Stimulated activated CD8-positive, alpha-beta memory T cell treated with anti-CD3 and anti-CD28 coated beads, Interleukin-12 subunit alpha, Interleukin-12 subunit beta, amount 100 ng/mL, for 24 hours (primary cell): ENCODE measurements around the gene PRKCE.

Experiments used
- DNase-seq: peaks from one replicate; pipeline ENCODE4 v3.0.0-alpha.2; 2020; ENCODE audit errors: extremely low read depth

PRKCE gene

DNA sequence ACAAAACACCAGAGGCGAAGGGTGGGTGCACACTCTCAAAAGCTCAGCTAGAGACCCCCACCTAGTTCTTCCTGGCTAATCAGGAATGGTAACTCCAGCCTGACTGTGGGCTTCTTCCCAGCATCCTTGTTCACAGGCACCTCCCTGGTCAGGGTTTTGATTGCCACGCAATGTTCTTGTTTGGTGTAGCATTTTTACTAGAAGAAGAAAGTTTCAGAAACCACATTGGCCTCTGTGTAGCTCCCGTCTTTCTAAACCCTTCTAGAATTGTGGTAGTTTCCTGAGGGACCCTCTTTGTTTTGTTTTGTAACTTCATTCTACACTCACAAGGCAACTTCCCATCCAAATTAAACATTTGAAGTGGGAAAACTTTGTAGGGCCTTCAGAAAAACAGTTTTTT lies 391.2 kb downstream of the PRKCE start:
- no peak for DNase-seq

DNA sequence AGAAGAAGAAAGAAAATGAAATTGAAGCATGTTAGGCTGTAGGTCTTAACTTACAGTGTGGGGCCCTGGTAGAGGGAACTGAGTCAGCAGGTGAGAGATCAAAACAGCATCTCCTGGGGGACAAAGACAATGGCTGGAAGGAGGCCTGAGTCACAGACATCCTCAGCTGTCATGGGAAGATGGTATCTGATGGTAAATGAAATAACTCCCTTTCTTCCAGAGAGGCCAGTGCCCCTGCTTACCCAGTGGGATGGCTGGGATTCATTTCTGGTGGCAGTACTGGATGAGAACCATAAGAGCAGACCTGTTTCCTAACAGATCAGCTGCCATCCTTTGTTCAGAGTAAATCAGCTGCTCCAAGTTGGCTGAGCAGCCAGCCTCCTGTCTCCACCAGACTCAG lies 394.4 kb downstream of the PRKCE start:
- no peak for DNase-seq

DNA sequence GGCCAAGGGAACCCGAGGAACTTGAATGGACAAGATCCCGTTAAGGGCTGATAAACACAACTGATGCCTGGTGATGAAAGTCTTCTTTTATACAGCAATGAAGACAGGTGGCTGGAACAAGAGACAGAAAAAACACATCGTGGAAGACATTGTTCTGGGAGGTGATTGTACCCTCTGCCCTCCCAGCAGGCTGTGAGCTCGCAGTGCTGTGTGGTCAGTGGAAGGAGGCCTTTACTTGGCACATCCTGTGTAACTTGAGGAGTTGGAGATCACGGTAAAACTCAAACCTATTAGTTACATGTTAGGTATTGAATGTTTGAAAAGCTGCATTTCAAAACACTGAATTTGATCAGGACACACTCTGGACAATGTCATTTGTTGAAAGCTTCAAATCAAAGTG lies 395.8 kb downstream of the PRKCE start:
- DNase-seq: no peak

DNA sequence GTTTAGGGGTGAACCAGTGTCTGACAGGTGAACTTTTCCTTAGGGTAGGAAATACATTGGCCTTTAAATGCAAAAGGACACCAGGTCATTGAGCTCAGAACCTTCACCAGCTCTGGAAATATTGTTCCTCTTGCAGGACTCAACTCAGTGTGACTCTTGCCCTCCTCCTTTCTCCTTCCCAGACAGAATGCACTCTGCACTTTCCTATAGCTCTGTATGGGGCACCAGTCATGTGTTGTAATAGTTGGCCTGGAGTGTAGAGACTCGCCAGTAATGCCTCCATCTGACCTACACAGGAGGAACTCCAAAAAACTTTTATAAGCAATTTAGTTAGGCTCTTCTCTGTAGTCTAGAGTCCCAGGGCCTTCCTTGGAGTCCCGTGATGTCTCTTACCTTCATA lies 397.2 kb downstream of the PRKCE start:
- DNase-seq: no peak

DNA sequence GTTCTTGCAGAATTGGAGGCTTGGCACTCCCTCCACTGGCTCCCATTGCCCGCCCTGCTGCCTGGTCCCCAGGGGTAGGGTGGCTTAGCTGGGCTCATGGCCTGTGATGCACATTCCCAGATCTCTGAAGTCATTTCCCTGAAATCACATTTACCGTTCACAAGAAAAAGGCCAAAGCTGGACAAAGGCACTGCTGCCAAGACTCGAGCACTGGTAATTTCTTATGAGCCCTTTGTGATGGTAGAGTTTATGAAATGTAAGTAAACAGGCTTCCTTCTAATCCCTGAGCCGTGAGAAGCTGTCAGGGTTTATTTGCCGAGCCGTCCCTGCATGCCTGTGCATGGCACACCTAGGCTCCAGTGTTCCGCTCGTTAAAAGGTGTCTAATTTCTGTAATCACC lies 398.6 kb downstream of the PRKCE start:
- no peak for DNase-seq

DNA sequence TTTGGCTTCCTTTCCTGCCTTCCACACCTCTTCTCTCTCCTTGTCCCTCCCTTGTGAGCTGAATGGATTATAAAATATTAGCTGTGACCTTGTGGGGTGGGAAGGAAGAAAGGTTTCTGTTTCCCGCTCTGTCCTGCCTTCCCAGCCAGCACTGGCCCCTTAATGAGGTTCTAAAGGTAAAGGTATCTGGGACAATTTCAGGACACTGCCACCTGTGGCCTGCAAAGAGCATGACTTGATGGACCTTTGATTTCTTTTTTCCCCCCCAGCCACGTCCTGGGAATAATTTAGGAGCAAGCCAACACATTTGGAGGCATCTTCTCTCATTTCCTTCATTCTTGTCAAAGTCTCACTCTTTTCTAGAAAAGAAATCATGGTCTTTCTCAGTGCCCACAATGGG lies 399.0 kb downstream of the PRKCE start:
- DNase-seq: no peak

DNA sequence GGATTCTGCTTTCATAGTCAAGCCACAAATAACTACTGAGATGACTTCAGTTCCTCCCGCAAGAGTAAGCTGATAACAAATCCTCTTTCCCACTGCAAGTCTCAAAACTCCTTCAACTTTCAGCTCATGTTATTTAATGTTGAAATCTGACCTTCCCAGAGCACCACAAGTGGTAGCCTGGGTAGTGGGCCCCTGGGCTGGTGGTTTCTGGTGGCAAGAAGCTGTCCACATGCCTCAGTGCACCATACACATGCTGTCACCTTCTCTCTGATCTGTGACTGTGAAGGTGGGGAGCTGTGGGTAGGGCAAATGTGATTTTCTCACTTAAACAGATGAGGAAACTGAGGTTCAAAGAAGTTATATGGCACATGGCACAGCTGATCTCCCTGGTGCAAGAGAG lies 399.6 kb downstream of the PRKCE start:
- DNase-seq: no peak

DNA sequence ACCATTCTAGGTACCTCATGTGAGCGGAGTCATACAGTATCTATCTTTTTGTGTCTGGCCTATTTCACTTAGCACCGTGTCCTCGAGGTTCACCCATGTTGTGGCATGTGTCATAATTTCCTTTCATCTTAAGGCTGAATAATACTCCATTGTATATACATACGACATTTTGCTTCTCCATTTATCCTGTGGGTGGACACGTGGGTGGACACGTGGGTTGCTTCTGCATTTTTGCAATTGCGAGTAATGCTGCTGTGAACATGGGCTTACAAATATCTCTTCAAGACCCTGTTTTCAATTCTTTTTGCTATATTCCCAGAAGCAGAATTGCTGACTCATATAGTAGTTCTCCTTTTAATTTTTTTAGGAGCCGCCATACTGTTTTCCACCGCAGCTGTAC lies 402.1 kb downstream of the PRKCE start:
- DNase-seq: no peak

DNA sequence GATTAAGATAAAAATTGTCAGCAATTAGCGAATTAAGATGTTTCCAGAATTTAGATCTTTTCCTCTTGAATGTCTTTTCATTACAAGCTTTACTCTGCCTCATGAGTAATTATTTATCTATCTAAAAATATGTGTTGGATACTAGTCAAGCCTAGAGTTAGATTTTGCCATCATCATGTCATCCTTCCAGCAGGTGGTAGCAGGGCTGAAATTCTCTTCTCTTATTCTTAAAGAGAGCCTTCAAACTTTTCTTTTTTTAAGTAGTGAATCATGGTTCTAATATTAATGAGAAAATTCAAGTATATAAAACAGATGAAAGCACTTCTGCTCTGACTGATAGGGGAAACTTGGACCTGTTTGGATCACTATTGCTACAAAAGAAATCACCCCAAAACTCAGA lies 405.1 kb downstream of the PRKCE start:
- no peak for DNase-seq

DNA sequence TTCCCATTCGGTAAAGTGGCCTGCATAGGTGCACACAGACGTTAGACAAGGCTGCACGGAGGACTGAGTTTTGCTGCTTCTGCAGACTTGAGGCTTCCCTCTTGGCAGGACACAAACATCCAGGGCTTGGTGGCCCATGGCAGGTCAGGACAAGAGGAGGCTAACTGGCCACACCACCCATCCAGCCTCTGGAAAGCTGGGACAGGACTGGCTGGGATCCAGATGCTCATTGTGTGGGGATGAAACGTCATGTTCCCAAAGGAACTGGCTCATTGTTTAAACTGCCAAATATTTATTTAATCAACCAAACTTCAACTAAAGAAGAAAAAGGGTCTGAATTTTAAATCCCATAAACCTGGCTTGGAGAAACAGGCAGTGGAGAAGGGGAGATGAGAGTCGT lies 406.7 kb downstream of the PRKCE start:
- DNase-seq: no peak

DNA sequence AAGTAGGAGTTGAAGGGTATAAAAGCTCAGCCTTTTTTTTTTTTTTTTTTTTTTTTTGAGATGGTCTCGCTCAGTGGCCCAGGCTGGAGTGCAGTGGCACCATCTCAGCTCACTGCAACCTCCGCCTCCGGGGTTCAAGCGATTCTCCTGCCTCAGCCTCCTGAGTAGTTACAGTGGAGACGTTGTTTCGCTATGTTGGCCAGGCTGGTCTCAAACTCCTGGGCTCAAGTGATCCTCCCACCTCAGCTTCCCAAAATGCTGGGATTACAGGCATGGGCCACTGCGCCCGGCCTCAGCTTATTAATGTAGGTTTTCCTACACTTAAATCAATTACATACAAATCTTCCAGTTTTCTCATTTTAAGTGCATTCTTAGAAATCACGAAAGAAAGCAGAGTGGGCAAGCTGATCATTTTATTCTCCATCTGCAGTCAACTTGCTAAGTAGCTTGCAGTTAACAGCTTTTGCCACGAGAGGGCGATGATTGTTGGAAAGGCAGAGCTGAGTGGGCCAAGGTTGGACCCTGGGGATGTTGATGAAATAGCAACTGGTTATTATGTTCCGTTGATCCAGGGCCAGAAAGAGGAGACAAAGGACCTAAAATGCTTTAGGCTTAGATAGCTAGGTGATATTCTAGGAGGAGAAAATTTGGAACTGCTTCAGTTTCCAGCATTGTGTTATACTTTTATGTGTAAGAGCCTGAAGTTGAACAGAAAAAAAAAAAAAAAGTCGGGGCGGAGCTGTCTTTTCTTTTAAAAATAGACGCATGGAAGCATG lies 411.4 kb downstream of the PRKCE start:
- DNase-seq: peak; percentile 30

DNA sequence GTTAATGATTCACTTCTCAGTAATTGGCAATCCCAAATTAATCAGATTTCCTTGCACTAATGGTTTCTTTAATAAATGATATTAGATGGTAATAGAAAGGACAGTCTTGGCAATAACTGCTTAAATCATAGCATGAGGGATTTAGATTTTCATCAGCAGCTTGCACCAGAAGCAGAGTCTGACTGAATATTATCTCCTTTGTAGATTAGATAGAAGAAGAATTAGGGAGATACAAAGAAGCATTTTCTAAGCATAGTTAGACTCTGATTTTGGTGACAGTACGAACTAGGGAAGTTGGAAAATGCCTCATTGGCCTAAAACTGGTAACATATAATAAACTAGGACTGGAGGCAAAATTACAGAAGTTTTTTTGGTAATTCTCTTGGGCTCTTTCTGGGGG lies 412.9 kb downstream of the PRKCE start:
- no peak for DNase-seq

DNA sequence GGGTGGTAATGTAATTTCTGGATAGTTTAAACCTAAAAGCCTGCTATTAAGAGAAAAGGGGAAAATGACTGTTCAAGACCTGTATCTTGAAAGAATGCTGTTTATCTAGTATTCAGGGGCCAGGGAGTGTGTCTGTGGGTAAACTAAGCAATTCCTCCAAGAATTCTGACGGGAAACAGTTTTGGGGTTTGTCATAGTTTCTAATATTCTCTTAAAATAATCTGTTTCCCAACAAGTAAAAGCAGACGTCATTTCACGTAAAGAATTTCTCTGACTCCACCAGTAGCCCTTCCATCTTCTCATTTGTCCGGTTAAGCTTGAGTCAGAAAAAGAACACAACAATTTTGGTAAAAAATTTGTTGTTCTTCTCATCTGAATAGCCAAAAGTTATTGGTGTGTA lies 413.7 kb downstream of the PRKCE start:
- no peak for DNase-seq

DNA sequence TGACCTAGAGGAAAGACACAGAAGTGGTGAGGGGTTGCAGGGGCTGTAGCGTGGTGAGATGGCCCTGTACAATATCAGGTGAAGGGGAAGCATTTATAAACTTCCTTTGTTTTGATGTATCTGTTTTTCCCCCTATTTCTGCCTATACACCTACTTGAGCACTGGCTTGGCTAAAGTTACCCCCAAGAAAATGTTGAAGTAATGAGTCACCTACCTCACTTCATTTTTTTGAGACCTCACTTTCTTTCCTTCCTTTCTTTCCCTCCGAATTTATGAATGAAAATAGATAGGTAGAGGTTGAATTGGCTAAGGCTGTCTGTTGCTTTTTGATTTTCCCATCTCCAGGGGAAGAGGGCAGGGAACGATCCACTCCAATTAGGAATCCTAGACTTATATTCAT lies 414.6 kb downstream of the PRKCE start:
- no peak for DNase-seq

DNA sequence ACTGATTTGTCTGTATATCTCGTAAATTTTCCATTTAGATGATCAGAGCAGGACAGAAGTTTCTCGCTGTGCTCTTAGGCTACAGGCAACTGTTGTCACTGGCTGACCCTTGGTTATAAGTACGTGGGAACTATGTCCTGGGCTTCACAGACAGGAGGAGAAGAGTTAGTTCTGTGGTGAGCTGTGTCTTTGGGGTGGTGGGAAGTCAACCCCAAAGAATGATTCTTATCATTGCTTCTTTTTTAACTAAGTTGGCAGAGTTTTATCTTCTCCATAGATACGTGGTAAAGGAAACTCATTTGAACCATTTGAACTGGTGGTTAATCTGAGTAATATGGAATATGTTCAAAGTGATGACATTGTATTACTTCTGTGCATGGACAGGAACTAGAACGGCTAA lies 415.1 kb downstream of the PRKCE start:
- DNase-seq: no peak

DNA sequence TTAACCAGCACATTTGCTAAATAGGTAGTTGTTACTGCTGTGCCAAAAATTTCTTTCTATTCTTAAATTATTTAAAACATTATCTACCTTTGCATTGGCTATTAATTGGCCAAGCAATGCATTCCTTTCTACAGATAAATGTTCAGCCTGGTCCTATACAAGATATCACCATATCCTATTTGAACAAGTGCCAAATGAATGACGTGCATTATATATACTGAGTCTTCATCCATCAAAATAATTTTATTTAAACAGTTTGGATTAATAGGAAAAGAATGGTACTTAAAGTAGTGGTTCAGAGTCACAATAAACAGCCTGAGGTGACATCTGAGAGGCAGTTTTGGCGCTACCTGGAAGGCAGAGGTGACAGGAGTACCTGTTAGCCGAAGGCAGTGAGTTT lies 415.6 kb downstream of the PRKCE start:
- DNase-seq: no peak

DNA sequence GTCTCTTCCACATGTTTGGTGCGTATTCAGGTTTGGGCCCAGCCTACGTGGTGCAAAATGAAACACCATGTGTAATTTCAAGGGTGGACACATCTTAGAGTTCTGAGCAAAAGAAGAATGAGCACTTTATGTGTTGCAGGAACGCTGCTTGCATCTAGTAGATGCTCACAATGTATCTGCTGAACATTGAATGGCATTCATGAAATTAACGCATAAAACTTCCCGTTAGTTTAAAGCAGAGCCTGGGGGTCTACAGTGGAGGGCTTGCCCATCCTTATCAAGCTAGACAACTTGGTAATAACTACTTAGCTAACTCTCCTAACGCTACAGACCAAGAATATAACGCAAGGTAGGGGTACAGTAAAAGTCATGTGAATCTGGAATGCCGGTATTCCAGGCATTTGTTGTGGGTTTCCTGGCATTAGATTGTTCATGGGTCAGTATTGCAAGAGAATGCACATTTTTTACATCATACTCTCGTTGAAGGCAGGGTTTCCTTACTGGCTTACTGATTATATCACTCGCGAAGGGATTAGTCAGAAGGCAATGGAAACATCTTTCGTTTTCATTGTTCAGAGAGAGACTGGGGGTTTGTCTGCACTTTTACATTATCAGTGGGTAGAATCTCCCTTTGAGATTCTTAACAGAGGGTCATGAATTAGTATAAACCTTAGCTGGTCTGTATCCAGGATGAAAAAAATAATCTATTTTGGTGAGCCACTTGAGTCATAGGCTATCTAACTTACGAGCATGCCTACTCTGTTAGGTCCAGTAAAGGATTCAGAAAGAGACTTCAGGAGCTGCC lies 416.2 kb downstream of the PRKCE start:
- DNase-seq: no peak

DNA sequence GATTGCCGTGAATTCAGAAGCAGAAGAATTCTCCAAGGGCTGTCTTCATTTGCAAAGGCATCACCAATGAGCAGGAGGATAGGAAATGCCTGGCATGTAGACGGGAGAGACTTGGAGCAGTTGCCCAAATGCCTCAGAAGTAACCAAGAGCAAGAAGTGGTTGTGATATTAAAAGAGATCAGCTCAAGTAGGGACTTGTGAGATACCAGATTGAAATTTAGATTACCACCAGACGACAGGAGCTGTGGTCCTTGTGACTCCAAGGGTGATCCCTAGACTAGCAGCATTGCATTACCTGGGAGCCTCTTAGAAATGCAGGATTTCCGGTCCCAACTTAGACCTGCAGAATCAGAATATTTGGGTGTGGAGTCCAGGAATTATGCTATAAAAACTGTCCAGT lies 417.2 kb downstream of the PRKCE start:
- no peak for DNase-seq

DNA sequence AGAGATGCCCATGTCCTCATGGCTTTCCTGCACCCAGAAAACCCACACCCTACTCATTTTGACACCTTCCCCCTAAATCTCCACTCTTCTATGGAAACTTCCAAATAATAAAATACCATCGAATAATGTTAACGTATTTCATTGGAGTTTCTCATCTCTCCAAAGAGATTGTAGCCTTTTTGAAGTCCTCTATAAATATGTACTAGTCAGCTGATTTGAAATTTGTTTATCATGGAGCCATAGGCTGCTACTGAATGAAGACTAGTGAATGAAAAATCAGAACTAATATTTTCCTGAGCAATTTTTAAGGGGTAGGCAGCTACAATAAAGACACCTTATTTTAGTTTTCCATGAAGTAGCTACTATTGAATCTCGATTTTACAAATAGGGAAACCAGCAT lies 419.6 kb downstream of the PRKCE start:
- DNase-seq: no peak

DNA sequence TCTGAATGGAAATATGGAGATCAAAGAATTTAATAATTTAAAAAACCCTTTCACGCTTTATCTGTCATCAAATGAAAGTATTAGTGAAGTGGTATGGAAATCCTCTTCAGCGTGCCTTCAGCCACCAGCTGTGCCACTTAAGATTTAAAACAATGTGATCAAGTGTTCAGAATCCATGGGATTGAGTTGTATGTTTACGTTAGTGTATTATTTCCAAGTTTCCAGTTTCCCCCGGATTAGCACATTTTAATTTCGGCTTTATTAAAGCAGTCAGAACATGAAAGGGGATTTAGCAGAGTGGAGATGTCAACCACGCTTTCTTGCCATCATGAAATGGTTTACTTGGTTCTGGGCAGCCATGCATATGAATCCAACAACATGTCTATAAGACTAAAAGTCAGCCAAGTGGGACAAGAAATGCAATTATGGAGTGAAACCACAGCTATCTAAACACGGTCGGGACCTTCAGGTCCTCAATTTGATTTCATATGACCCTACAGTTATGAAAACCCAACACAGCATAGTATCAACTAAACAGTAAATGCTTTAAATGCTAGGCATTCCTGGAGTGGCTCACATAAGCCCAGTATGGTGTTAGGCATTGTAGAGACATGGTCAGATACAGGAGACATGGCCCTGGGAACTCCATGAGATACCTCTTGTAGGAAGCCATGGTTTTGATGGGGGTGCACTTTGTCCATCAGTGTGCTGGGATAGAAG lies 420.8 kb downstream of the PRKCE start:
- no peak for DNase-seq

DNA sequence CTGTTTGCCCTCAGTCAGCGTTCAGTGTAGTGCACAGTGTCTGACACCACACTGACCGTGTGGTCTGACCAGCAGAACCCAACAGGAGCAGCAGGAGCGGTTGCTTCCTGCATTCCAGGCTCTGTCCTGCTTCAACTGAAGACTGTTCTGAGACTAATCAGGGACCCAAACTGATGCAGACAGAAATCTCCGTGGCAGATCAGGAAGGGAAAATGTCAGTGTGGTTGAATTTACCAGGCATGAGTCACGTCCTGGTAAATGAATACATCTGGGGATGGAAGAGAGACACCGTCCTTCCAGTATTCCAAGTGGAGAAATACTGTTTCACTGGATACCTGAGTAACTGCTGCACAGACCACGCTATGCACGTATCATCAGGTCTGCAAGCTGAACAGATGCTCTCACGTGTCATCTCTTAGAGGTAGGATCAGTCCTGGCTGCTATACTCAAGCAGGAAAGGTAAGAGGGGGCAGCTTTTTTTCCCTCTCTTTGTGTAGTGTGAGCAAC lies 422.1 kb downstream of the PRKCE start:
- no peak for DNase-seq

DNA sequence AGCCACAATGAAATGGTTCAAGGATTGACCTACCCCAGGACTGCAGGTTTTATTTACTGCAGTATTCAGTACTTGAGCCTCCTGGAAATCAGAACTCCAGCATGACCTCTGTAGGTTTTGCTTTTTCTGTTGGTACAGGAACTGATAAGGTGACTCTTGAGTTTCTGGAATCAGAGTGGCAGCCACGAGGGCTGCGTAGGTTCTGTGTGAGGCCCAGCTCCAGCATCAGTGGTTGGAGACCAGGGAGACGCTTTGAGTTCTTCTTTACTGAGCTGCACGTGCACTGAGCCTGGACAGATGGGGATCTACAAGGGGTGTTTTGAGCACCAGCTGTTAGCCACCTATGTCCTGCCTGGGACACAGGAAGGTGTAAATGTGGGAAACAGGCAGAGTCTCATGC lies 423.0 kb downstream of the PRKCE start:
- no peak for DNase-seq

DNA sequence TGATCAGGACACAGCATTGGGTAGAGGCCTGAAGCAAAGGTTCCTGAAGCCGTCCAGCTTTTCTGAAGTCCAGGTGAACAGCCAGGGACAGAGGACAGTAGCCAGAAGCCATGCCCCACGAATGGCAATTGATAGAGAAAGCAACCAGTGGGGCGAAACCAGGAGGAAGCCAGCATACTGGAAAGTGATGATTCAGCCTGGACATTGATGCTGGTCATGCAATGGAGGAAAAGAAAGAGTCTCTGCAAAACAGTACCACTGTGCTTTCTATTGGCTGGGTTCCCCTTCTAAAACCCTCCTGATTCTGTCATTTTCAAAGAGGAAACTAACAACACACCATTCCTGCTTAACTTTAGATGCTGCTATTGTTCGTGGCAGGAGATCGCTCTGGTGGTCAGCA lies 424.4 kb downstream of the PRKCE start:
- DNase-seq: no peak
